Astrocyte of the cerebellum (primary cell): Measurements from ENCODE around the gene HOXC9.

Experiments used
- DNase-seq: peaks from one replicate; pipeline ENCODE4 v3.0.0-alpha.2; 2011; ENCODE audit warnings: low read depth
- H3K4me3 ChIP-seq: 2 replicates; pipeline ENCODE4 v1.5.1; 2011; ENCODE audit warnings: mild to moderate bottlenecking, low read depth, low read length, moderate library complexity
- in situ Hi-C: cut with HindIII; loops from 2 replicates; pipeline ENCODE4 v1.10.0; 2017; ENCODE audit warnings: low sequenced_read_pairs
- TF ChIP-seq, protein P1 (sequence below): IDR thresholded peaks from 2 replicates; pipeline ENCODE4 v1.5.1; 2012; ENCODE audit warnings: low read length, low read depth, moderate library complexity, mild to moderate bottlenecking; ENCODE audit errors: missing control alignments

The HOXC9 gene

DNA sequence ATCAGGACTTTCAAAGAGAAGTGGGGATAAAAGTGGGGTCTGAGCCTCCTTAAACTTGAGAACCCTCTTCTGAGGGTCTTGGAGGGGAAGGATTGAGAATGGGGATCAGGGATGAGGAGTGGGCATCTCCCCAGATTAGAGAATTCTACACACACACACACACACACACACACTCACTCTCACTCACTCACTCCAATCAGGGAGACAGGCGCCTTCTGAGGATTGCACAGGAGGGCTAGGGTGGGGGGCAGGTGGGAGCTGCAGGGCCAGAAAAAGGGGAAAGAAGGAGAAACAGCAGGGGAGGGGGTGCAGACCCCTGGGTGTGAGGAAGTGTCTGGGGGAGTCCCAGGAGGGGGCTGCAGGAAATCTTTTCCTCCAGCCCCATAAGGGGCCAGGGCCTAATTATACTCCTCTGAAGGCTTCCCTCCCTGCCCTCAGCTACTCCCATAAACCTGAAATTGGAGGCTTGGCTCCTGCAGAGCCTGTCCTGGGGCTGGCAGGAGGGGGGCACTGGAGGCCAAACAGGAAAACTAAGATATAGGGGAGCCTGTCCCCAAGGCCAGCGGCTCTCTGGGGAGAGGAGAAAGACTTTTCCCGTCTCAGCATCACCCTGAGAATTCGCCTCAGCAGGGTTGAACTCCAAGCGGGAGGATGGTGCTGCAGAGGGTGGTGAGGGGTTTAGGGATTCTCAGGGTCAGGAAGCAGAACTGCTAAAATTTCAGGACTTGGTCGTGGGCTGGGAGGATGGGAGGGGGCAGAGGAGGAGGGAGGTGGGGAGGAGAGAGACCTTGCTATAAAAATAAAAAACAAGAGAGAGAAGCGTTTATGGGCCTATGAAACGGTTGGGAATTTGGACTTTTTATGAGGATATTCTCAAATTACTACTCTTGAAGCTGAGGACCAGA lies 1.6 kb downstream of the HOXC9 start:
- DNase-seq: no peak
- no peak overlapping the region for H3K4me3 ChIP-seq
- TF ChIP-seq, protein P1, sequence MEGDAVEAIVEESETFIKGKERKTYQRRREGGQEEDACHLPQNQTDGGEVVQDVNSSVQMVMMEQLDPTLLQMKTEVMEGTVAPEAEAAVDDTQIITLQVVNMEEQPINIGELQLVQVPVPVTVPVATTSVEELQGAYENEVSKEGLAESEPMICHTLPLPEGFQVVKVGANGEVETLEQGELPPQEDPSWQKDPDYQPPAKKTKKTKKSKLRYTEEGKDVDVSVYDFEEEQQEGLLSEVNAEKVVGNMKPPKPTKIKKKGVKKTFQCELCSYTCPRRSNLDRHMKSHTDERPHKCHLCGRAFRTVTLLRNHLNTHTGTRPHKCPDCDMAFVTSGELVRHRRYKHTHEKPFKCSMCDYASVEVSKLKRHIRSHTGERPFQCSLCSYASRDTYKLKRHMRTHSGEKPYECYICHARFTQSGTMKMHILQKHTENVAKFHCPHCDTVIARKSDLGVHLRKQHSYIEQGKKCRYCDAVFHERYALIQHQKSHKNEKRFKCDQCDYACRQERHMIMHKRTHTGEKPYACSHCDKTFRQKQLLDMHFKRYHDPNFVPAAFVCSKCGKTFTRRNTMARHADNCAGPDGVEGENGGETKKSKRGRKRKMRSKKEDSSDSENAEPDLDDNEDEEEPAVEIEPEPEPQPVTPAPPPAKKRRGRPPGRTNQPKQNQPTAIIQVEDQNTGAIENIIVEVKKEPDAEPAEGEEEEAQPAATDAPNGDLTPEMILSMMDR: no peak
- in situ Hi-C loops: no loop called here

DNA sequence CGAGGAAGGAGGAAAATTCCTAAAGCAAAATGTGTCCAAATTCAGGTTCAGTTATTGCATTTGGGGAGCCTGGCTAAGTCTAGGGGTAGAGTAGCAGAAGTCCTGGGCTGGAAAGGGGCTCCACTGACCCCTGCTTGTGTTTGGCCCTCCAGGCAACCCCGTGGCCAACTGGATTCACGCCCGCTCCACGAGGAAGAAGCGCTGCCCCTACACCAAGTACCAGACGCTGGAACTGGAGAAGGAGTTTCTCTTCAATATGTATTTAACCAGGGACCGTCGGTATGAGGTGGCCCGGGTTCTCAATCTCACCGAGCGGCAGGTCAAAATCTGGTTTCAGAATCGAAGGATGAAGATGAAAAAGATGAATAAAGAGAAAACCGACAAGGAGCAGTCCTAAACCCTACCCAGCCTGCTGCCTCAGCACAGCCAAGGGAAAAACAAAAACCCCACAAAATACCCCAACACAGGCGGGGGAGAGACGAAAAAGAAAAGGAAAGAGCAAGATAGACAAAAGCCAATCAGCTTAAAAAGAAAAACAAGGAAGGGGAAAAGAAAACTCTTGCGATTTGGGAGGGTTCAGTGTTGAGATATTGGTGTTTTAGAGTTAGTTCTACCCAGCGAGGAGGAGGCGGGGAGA lies 2.4 kb downstream of the HOXC9 start:
- TF ChIP-seq, protein P1: no peak
- no peak overlapping the region for H3K4me3 ChIP-seq
- in situ Hi-C loops: no loop called here
- no peak for DNase-seq

DNA sequence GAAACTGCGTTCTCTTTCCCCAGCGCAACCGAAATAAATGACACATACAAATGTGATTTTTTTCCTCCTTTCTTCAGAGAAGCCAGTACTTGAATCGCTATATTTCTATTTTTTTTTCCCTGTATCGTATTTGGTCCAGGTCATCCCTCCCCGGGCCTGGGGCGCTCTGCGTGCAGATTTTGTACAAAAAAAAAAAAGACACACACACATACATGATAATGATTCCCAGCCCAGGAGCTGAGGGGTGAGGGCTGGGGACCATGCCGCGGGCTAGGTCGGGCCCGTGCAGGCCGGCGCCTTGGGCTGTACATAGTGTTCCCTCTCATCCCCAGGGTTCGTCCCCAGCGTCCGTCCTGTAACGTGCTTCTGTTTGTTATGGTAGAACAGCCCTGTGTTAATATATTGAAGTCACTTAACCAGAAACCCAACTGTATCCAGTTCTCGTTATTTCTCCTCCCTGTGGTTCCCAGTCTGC lies 3.0 kb downstream of the HOXC9 start:
- H3K4me3 ChIP-seq: no peak overlapping the region
- TF ChIP-seq, protein P1: no peak
- no peak for DNase-seq
- in situ Hi-C loops: no loop called here

DNA sequence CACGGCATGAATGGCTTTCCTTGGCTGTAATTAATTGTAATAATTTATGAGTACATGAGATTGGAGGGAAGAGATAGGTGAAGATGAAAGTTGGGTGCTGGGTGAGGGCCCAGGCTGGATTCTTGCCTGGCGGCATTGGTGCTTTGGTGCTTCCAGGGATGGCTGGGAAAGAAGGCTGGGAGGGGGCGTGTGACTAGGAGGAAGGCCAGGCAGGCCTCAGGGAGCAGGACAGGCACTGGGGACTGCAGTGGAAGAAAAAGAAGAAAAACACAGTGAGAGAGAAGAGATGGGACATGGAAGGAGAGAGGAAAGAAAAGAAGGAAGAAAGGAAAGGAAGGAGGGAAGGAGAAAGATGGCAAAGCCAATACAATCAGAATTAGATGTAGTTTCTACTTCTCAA lies 3.7 kb downstream of the HOXC9 start:
- H3K4me3 ChIP-seq: no peak overlapping the region
- in situ Hi-C loops: no loop called here
- DNase-seq: no peak
- TF ChIP-seq, protein P1: no peak

DNA sequence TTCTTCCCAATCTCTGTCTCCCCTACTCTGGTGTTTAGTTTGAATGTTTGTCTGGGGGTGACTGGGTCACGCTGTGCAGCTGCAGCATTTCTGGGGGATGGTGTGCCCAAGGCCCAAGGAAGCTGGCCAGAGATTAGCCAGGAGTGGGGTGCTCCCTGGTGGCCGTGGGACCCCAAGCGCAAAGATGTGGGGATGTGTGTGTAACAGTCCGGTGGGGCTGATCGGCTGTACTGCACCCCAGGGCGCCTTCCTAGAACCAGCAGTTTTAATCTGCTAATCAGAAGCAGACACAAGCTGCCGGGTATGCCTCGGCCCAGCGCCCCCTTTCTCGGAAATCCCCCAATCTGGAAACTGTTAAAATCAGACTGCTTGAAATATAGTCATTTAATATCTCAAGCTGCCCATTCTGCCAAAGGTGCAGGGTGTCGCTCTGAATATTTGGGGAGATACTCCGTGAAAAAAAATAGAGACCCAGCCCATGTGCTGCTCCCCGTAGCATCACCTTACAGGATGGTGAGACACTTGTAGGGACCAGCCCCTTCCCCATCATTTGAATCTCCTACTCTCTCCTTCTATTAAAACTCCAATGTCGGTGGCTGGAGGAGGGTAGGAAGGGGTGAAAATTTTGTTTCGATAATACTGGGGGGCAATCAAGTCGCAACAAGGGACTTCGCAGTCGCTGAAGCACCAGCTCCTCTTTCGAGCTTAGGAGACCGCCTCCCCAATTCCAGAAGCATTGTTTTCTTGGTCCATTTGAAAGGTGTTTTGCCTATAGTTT lies 4.3 kb downstream of the HOXC9 start:
- in situ Hi-C loops: no loop called here
- TF ChIP-seq, protein P1: no peak
- no peak for DNase-seq
- no peak overlapping the region for H3K4me3 ChIP-seq

DNA sequence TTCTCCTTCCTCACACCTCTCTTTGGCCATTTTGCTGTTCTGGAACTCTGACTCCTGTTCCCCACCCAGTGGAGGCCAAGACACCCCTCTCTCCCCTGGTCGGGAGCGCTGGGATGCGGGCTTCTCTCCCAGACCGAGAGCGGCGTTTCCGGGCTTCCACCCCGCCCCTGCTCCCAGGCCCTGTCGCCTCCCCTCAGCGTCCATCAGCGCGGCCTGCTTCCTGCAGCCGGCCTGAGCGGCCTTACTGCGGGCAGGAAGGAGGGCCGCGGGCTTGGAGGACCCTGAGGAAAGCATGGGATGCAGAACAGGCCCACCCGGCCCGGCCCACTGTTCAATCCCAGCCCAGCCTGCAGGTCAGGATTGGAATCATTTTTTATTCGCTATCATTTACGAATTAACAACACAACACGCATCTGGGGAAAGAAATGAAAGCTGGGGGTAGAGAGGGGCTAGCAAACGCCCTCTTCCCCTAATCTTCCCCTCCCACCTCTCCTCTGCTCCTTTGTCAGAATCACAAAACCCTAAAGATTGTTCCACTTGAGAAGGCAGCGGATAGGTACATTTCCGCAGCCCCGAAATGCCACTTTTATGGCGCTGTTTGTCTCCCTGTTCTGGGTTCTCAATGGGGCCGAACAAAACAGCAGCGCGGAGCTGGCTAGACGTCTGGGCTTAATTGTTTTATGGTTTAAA lies 5.0 kb downstream of the HOXC9 start:
- H3K4me3 ChIP-seq: no peak overlapping the region
- TF ChIP-seq, protein P1: no peak
- no peak for DNase-seq
- in situ Hi-C loops: no loop called here
